Caco-2 (cell line): ENCODE data around the gene PTPN3. TPM values are rescaled to one million over a fixed set of nuclear protein-coding genes. Genes with fewer than 3 reads are reported as not detected.
A peak's percentile ranks its signal among the peaks of the same experiment; 100 is the strongest.

Experiments
- BruUV-seq: library from RNA; stranded (reverse); fragments of 400-500 nt; replicated peaks from 2 replicates; lab custom pipeline; 2021; lab: Mats Ljungman, UMichigan
- CTCF ChIA-PET: fragments of 300-600 bp; sonication (Branson Sonifier 250); formaldehyde crosslinking; loops from one replicate; lab custom pipeline; 2022; ENCODE audit warnings: antibody characterized with exemption; lab: Charles Lee
- POLR2A ChIA-PET: fragments of 300-600 bp; sonication (Branson Sonifier 250); formaldehyde crosslinking; loops from one replicate; lab custom pipeline; 2022; ENCODE audit warnings: antibody characterized with exemption; lab: Charles Lee
- DNase-seq, 2 experiments: peaks; one replicate each; pipeline versions ENCODE4 v3.0.0 to v3.0.0-alpha.2; 2020 to 2022
- H3K27me3 ChIP-seq: replicated peaks from 2 replicates; pipeline ENCODE4 v1.6.0; 2011; ENCODE audit warnings: low read length; ENCODE audit not compliant: control insufficient read depth, insufficient read depth
- H3K36me3 ChIP-seq: 2 replicates; pipeline ENCODE4 v1.5.1; 2011; ENCODE audit warnings: low read length; ENCODE audit not compliant: control insufficient read depth, insufficient read depth
- H3K4me1 ChIP-seq: fragments of 250-450 bp; sonication (Bioruptor Pico); 2 replicates; pipeline ENCODE4 v1.5.1; 2020; ENCODE audit warnings: mild to moderate bottlenecking
- H3K4me3 ChIP-seq: 2 replicates; pipeline ENCODE4 v1.5.1; 2011; ENCODE audit warnings: low read depth, mild to moderate bottlenecking, control low read depth, low read length
- H3K9me3 ChIP-seq: fragments of 250-450 bp; sonication (Bioruptor Pico); 2 replicates; pipeline ENCODE4 v1.5.1; 2020; ENCODE audit warnings: mild to moderate bottlenecking, moderate library complexity
- H3K27ac Mint-ChIP-seq: one replicate; pipeline ENCODE4 v1.8.0; 2022; ENCODE audit warnings: mixed read lengths; ENCODE audit not compliant: unreplicated experiment
- H3K27me3 Mint-ChIP-seq: one replicate; pipeline ENCODE4 v1.8.0; 2022; ENCODE audit warnings: mixed read lengths; ENCODE audit not compliant: insufficient read depth, unreplicated experiment
- H3K36me3 Mint-ChIP-seq: one replicate; pipeline ENCODE4 v1.8.0; 2022; ENCODE audit warnings: mild to moderate bottlenecking, mixed read lengths; ENCODE audit not compliant: insufficient read depth, unreplicated experiment
- H3K4me1 Mint-ChIP-seq: one replicate; pipeline ENCODE4 v1.8.0; 2022; ENCODE audit warnings: low read depth, mixed read lengths; ENCODE audit not compliant: unreplicated experiment
- H3K4me3 Mint-ChIP-seq: one replicate; pipeline ENCODE4 v1.8.0; 2022; ENCODE audit warnings: mild to moderate bottlenecking, moderate library complexity, mixed read lengths; ENCODE audit not compliant: unreplicated experiment
- H3K9me3 Mint-ChIP-seq: one replicate; pipeline ENCODE4 v1.8.0; 2022; ENCODE audit warnings: mixed read lengths; ENCODE audit not compliant: unreplicated experiment
- intact Hi-C: fragments of 100-400 bp; cut with micrococcal nuclease; formaldehyde crosslinking; loops from one replicate; pipeline ENCODE4 v1.10.0; 2022; ENCODE audit not compliant: unreplicated experiment
- total RNA-seq: library from RNA; stranded (reverse); gene quantifications from 2 replicates; pipeline ENCODE4 v1.2.3, GENCODE V29; 2022
- TF ChIP-seq, protein P1 (sequence below), 2 experiments: fragments of 200-600 bp in 1 of 2; IDR thresholded peaks; 1 replicate in 1 of 2; 2 replicates in 1 of 2; pipeline versions ENCODE4 v1.5.1 to v1.8.0; 2011 to 2022; ENCODE audit warnings: antibody characterized with exemption in 1 of 2, control low read depth in 1 of 2, inconsistent platforms in 1 of 2, low read depth in 1 of 2, low read length in 1 of 2, mild to moderate bottlenecking in 1 of 2, moderate library complexity in 1 of 2; ENCODE audit not compliant: insufficient read depth in 1 of 2, severe bottlenecking in 1 of 2, unreplicated experiment in 1 of 2

Gene PTPN3
- total RNA-seq, 1 experiment from 2014 or later: 12.4 TPM

GRCh38 chr9:109452761-109453160 lies 45.3 kb downstream of the PTPN3 start:
- POLR2A ChIA-PET: no interaction called here
- intact Hi-C loops: loop anchor here (1.0 to 2.0 kb wide), 2 partner anchors 17 to 54 kb away; no protein-coding TSS in a partner anchor

DNA sequence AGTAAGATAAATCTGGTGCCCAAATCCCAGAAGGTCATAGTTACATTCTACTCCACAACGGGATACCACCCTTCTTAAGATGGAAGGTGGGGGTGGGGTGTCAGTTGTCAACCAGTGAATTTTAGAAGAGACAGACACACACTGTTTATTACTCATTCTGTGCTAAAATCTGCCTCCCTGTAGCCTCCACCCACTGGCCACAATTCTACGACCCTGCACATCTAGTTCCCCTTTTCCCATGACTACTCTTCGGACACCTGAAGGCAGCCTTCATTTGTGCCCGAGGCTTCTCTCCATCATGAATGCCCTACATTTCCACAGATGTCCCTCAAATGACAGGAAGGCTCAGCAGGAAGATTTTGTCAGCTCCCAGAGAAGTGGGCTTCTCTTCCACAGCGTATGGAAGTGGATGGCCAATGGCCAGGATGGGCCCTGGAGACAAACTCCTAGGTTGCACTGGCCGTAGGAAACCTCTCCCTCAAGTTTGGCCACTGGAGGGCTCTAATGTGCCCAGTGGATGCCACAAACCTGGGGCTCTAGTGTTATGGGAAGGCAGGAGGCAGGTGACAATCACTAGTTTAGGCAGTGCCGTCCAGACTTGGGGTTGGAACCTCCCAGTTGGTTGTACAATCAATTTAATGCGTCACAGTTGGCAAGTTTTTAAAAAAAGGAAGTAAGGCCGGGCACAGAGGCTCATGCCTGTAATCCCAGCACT lies 46.6 kb downstream of the PTPN3 start:
- peaks cover 29% of the 10 kb centered on the region for H3K4me1 Mint-ChIP-seq
- intact Hi-C loops: loop anchor here (1.0 to 2.0 kb wide), 2 partner anchors 55 to 69 kb away; no protein-coding TSS in a partner anchor

More at GRCh38 chr9:109452761-109453160, 45.3 kb downstream of the PTPN3 start:
- Mint-ChIP-seq H3K4me3 (no peak overlapping the region), H3K4me1 (peaks cover 29% of the 10 kb centered on the region), H3K27me3 (no peaks in the 10 kb centered on the region), H3K36me3 (peaks cover 7% of the 10 kb centered on the region), H3K9me3 (no peaks in the 10 kb centered on the region), H3K27ac (peak overlapping the region; percentile 84)
- no peak overlapping the region for H3K4me3 ChIP-seq
- H3K4me1 ChIP-seq: peaks cover 24% of the 10 kb centered on the region
- no peaks in the 10 kb centered on the region; the same call in 1 of the 2 replicates for H3K36me3 ChIP-seq
- CTCF ChIA-PET: interaction anchor here (2.2 to 2.4 kb wide), 2 partner anchors 12 to 17 kb away, joined by 11 to 17 read pairs; no protein-coding TSS in a partner anchor
- TF ChIP-seq, protein P1, sequence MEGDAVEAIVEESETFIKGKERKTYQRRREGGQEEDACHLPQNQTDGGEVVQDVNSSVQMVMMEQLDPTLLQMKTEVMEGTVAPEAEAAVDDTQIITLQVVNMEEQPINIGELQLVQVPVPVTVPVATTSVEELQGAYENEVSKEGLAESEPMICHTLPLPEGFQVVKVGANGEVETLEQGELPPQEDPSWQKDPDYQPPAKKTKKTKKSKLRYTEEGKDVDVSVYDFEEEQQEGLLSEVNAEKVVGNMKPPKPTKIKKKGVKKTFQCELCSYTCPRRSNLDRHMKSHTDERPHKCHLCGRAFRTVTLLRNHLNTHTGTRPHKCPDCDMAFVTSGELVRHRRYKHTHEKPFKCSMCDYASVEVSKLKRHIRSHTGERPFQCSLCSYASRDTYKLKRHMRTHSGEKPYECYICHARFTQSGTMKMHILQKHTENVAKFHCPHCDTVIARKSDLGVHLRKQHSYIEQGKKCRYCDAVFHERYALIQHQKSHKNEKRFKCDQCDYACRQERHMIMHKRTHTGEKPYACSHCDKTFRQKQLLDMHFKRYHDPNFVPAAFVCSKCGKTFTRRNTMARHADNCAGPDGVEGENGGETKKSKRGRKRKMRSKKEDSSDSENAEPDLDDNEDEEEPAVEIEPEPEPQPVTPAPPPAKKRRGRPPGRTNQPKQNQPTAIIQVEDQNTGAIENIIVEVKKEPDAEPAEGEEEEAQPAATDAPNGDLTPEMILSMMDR (IDR thresholded peaks at IDR 0.05; ENCODE audit: insufficient read depth in 1 of 2, low read depth in 1 of 2, low read length in 1 of 2, severe bottlenecking in 1 of 2, unreplicated experiment in 1 of 2): no peak
- no peaks in the 10 kb centered on the region for H3K27me3 ChIP-seq
- peak; percentile 37 to 48 for DNase-seq
- H3K9me3 ChIP-seq: no peaks in the 10 kb centered on the region
- no TSS peak for BruUV-seq

DNA sequence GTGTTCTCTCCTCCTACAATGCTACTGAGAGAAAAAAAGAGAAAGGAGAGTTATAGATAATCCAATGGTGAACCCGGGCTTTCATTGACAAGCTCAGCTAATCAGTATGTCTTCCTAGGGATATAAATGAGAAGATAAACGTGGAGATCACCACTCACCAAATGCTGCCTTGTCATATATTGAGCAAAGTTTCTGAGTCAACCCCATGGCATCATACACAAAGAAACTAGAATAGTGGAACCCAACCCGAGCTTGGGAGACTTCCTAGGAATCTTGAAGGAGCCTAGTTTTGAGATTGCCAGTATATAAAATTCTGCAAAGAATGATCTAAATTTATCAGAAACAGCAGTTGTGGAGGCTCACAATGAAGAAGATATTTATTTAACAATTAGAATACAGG lies 47.8 kb downstream of the PTPN3 start:
- no peak overlapping the region for H3K27ac Mint-ChIP-seq
- ChIA-PET CTCF (interaction anchor here (1.2 kb wide), 1 partner anchor 9 kb away, joined by 3 read pairs; no protein-coding TSS in a partner anchor), POLR2A (no interaction called here)
- TF ChIP-seq, protein P1 (IDR thresholded peaks at IDR 0.05; ENCODE audit: insufficient read depth in 1 of 2, low read depth in 1 of 2, low read length in 1 of 2, severe bottlenecking in 1 of 2, unreplicated experiment in 1 of 2): no peak
- Histone ChIP-seq H3K9me3 (no peaks in the 10 kb centered on the region), H3K4me1 (peaks cover 24% of the 10 kb centered on the region), H3K4me3 (no peak overlapping the region), H3K27me3 (no peaks in the 10 kb centered on the region), H3K36me3 (no peaks in the 10 kb centered on the region; the same call in 1 of the 2 replicates)
- H3K4me1 Mint-ChIP-seq: peaks cover 21% of the 10 kb centered on the region
- H3K36me3 Mint-ChIP-seq: peaks cover 7% of the 10 kb centered on the region
- no TSS peak for BruUV-seq
- no peaks in the 10 kb centered on the region for H3K9me3 Mint-ChIP-seq
- intact Hi-C loops: no loop called here
- no peak for DNase-seq
- H3K4me3 Mint-ChIP-seq: no peak overlapping the region
- H3K27me3 Mint-ChIP-seq: no peaks in the 10 kb centered on the region

More for the DNA sequence above, 46.6 kb downstream of the PTPN3 start:
- Mint-ChIP-seq H3K36me3 (peaks cover 7% of the 10 kb centered on the region), H3K9me3 (no peaks in the 10 kb centered on the region), H3K4me3 (no peak overlapping the region), H3K27me3 (no peaks in the 10 kb centered on the region), H3K27ac (peak overlapping the region; percentile 27)
- H3K36me3 ChIP-seq: no peaks in the 10 kb centered on the region; the same call in 1 of the 2 replicates
- no TSS peak for BruUV-seq
- POLR2A ChIA-PET: no interaction called here
- peak in 1 of 2 experiments; percentile 32 for DNase-seq
- CTCF ChIA-PET: interaction anchor here (2.4 kb wide), 1 partner anchor 11 kb away, joined by 11 read pairs; no protein-coding TSS in a partner anchor
- H3K4me1 ChIP-seq: peaks cover 24% of the 10 kb centered on the region
- TF ChIP-seq, protein P1 (IDR thresholded peaks at IDR 0.05; ENCODE audit: insufficient read depth in 1 of 2, low read depth in 1 of 2, low read length in 1 of 2, severe bottlenecking in 1 of 2, unreplicated experiment in 1 of 2): peak in 1 of 2 experiments; percentile 39
- H3K9me3 ChIP-seq: no peaks in the 10 kb centered on the region
- H3K4me3 ChIP-seq: no peak overlapping the region
- H3K27me3 ChIP-seq: no peaks in the 10 kb centered on the region
